H1 (cell line): ENCODE results near the gene RNASE4. TPM values are rescaled to one million over a fixed set of nuclear protein-coding genes. Genes with fewer than 3 reads are reported as not detected.

Source experiments
- CTCF ChIA-PET: fragments of 300-600 bp; sonication (Branson Sonifier 250); formaldehyde crosslinking; loops from one replicate; lab custom pipeline; 2021; ENCODE audit not compliant: partially characterized antibody; lab: Charles Lee
- POLR2A ChIA-PET: fragments of 300-600 bp; sonication (Branson Sonifier 250); formaldehyde crosslinking; loops from one replicate; lab custom pipeline; 2021; ENCODE audit warnings: inconsistent platforms; ENCODE audit not compliant: partially characterized antibody; lab: Charles Lee
- DNase-seq, 2 experiments: peaks; one replicate each; pipeline versions ENCODE4 v3.0.0 to v3.0.0-alpha.2; 2010 to 2022; ENCODE audit warnings: low spot score in 2 of 2, low read depth in 1 of 2, mixed read lengths in 1 of 2
- FAIRE-seq: peaks from 2 replicates; lab custom pipeline; 2011; peaks lifted over from hg19 to GRCh38; lab: Jason Lieb, UNC
- H2AFZ ChIP-seq: 2 replicates; pipeline ENCODE4 v1.8.1; 2012; ENCODE audit warnings: low read length, inconsistent platforms
- H2AK5ac ChIP-seq: 2 replicates; pipeline ENCODE4 v1.6.1; 2013; ENCODE audit warnings: low read depth, low read length
- H2BK120ac ChIP-seq: replicated peaks from 2 replicates; pipeline ENCODE3; 2013; ENCODE audit warnings: low read depth, low read length, inconsistent platforms
- H2BK12ac ChIP-seq: 2 replicates; pipeline ENCODE4 v1.6.1; 2013; ENCODE audit warnings: low read depth, low read length
- H2BK15ac ChIP-seq: 2 replicates; pipeline ENCODE4 v1.6.1; 2013; ENCODE audit warnings: low read length
- H2BK20ac ChIP-seq: 2 replicates; pipeline ENCODE4 v1.6.1; 2013; ENCODE audit warnings: low read length
- H2BK5ac ChIP-seq: 2 replicates; pipeline ENCODE4 v1.6.1; 2013; ENCODE audit warnings: low read depth, low read length
- H3K14ac ChIP-seq: 2 replicates; pipeline ENCODE4 v1.6.1; 2013; ENCODE audit warnings: inconsistent platforms; ENCODE audit not compliant: insufficient read length
- H3K18ac ChIP-seq: 2 replicates; pipeline ENCODE4 v1.6.1; 2013; ENCODE audit warnings: low read length; ENCODE audit errors: extremely low read depth
- H3K23ac ChIP-seq: 2 replicates; pipeline ENCODE4 v1.6.1; 2013; ENCODE audit warnings: inconsistent platforms; ENCODE audit not compliant: insufficient read length
- H3K23me2 ChIP-seq: 2 replicates; pipeline ENCODE4 v1.6.1; 2013; ENCODE audit warnings: low read depth, low read length
- H3K27ac ChIP-seq: 2 replicates; pipeline ENCODE4 v1.6.1; 2011; ENCODE audit warnings: low read depth, low read length, inconsistent platforms
- H3K27me3 ChIP-seq, 4 experiments: replicated peaks in 1 of 4; 1 replicate in 1 of 4; 2 replicates in 3 of 4; pipeline versions ENCODE4 v1.6.1 to v1.8.1; 2011 to 2013; ENCODE audit warnings: low read length in 3 of 4, mild to moderate bottlenecking in 3 of 4, inconsistent platforms in 2 of 4, mixed read lengths in 2 of 4, moderate library complexity in 1 of 4; ENCODE audit not compliant: control insufficient read depth in 3 of 4, insufficient read depth in 3 of 4; ENCODE audit errors: extremely low read depth in 1 of 4
- H3K36me3 ChIP-seq, 4 experiments: 2 replicates each; pipeline versions ENCODE4 v1.6.1 to v1.8.1; 2011 to 2013; ENCODE audit warnings: mild to moderate bottlenecking in 4 of 4, low read length in 3 of 4, moderate library complexity in 2 of 4, control low read depth in 1 of 4, inconsistent platforms in 1 of 4; ENCODE audit not compliant: insufficient read depth in 4 of 4, control insufficient read depth in 2 of 4
- H3K4ac ChIP-seq: replicated peaks from 2 replicates; pipeline ENCODE3; 2013; ENCODE audit warnings: low read length, low read depth, mixed read lengths, inconsistent platforms; ENCODE audit not compliant: insufficient read length
- H3K4me1 ChIP-seq, 4 experiments: replicated peaks in 1 of 4; 1 replicate in 1 of 4; 2 replicates in 3 of 4; pipeline versions ENCODE4 v1.6.1 to v1.8.1; 2011 to 2013; ENCODE audit warnings: low read length in 3 of 4, inconsistent platforms in 2 of 4, mixed read lengths in 1 of 4; ENCODE audit not compliant: insufficient read depth in 4 of 4, control insufficient read depth in 3 of 4
- H3K4me2 ChIP-seq, 2 experiments: 2 replicates each; pipeline versions ENCODE4 v1.6.1 to v1.8.1; 2011 to 2013; ENCODE audit warnings: low read depth in 2 of 2, low read length in 2 of 2, control low read depth in 1 of 2, inconsistent platforms in 1 of 2, mild to moderate bottlenecking in 1 of 2; ENCODE audit not compliant: insufficient read depth in 1 of 2
- H3K4me3 ChIP-seq, 4 experiments: fragments of 200-600, 300-600 bp in 1 of 4; sonication (generic), shearing (Covaris generic), sonication (Bioruptor Twin) in 1 of 4; 2 replicates each; pipeline versions ENCODE4 v1.5.1 to v1.8.1; 2011 to 2016; ENCODE audit warnings: low read length in 4 of 4, low read depth in 3 of 4, control low read depth in 2 of 4, inconsistent platforms in 2 of 4, mild to moderate bottlenecking in 2 of 4, mixed read lengths in 1 of 4, moderate library complexity in 1 of 4; ENCODE audit not compliant: insufficient read depth in 2 of 4; ENCODE audit errors: extremely low read depth in 1 of 4
- H3K56ac ChIP-seq: replicated peaks from 2 replicates; pipeline ENCODE3; 2013; ENCODE audit warnings: low read depth, mild to moderate bottlenecking, mixed read lengths, low read length, inconsistent platforms; ENCODE audit not compliant: insufficient read length
- H3K79me1 ChIP-seq: 2 replicates; pipeline ENCODE4 v1.6.1; 2013; ENCODE audit warnings: low read depth, low read length, control low read depth
- H3K79me2 ChIP-seq, 2 experiments: 2 replicates each; pipeline versions ENCODE4 v1.6.1 to v1.8.1; 2012 to 2013; ENCODE audit warnings: low read length in 2 of 2, mild to moderate bottlenecking in 2 of 2, inconsistent platforms in 1 of 2; ENCODE audit not compliant: insufficient read depth in 2 of 2, control insufficient read depth in 1 of 2
- H3K9ac ChIP-seq, 4 experiments: replicated peaks in 1 of 4; 1 replicate in 1 of 4; 2 replicates in 3 of 4; pipeline versions ENCODE4 v1.6.1 to v1.8.1; 2011 to 2013; ENCODE audit warnings: low read depth in 3 of 4, low read length in 3 of 4, control low read depth in 2 of 4, mild to moderate bottlenecking in 2 of 4, moderate library complexity in 2 of 4, inconsistent platforms in 1 of 4; ENCODE audit errors: extremely low read depth in 1 of 4
- H3K9me3 ChIP-seq, 2 experiments: 2 replicates each; pipeline versions ENCODE4 v1.6.1 to v1.8.1; 2012 to 2013; ENCODE audit warnings: mild to moderate bottlenecking in 2 of 2, moderate library complexity in 2 of 2, control low read depth in 1 of 2, inconsistent platforms in 1 of 2, low read depth in 1 of 2, low read length in 1 of 2, mixed read lengths in 1 of 2; ENCODE audit not compliant: insufficient read depth in 2 of 2
- H4K20me1 ChIP-seq, 2 experiments: replicated peaks in 1 of 2; 2 replicates each; pipeline versions ENCODE3 to v1.8.1; 2011 to 2013; ENCODE audit warnings: inconsistent platforms in 2 of 2, low read length in 2 of 2, mild to moderate bottlenecking in 1 of 2; ENCODE audit not compliant: insufficient read depth in 2 of 2, control insufficient read depth in 1 of 2
- H4K5ac ChIP-seq: 2 replicates; pipeline ENCODE4 v1.6.1; 2013; ENCODE audit warnings: low read length, low read depth, mixed read lengths, inconsistent platforms; ENCODE audit not compliant: insufficient read length
- H4K8ac ChIP-seq: 2 replicates; pipeline ENCODE4 v1.8.0; 2013; ENCODE audit warnings: mild to moderate bottlenecking, moderate library complexity, low read length, inconsistent platforms; ENCODE audit not compliant: insufficient read depth; ENCODE audit errors: extremely low read depth
- H4K91ac ChIP-seq: replicated peaks from 2 replicates; pipeline ENCODE3; 2013; ENCODE audit warnings: low read length, mixed read lengths, inconsistent platforms; ENCODE audit not compliant: insufficient read length
- BCL11A ChIP-seq, 2 experiments: IDR thresholded peaks; one replicate each; pipeline ENCODE4 v1.6.1; 2011; ENCODE audit warnings: low read depth in 2 of 2, low read length in 2 of 2, mild to moderate bottlenecking in 2 of 2
- CHD2 ChIP-seq: IDR thresholded peaks from 2 replicates; pipeline ENCODE4 v1.6.1; 2012; ENCODE audit warnings: low read length, improper control_type of control experiment
- EGR1 ChIP-seq: IDR thresholded peaks from 2 replicates; pipeline ENCODE4 v1.6.1; 2011; ENCODE audit warnings: low read depth, low read length, borderline replicate concordance
- JUND ChIP-seq: IDR thresholded peaks from 2 replicates; pipeline ENCODE4 v1.6.1; 2011; ENCODE audit warnings: mild to moderate bottlenecking, improper control_type of control experiment, low read length
- RXRA ChIP-seq: IDR thresholded peaks from 2 replicates; pipeline ENCODE4 v1.6.1; 2011; ENCODE audit warnings: low read depth, mild to moderate bottlenecking, low read length, moderate library complexity; ENCODE audit not compliant: insufficient read depth
- SIN3A ChIP-seq, 2 experiments: IDR thresholded peaks in 1 of 2; conservative IDR thresholded peaks in 1 of 2; 2 replicates each; pipeline ENCODE4 v1.6.1; 2011 to 2012; ENCODE audit warnings: low read length in 2 of 2, improper control_type of control experiment in 1 of 2, low read depth in 1 of 2, mild to moderate bottlenecking in 1 of 2
- SP1 ChIP-seq: IDR thresholded peaks from 2 replicates; pipeline ENCODE4 v1.6.1; 2011; ENCODE audit warnings: low read depth, low read length
- SUZ12 ChIP-seq: fragments of 200-600 bp; sonication (generic); IDR thresholded peaks from 2 replicates; pipeline ENCODE4 v1.6.1; 2012; ENCODE audit warnings: mild to moderate bottlenecking, inconsistent platforms, low read length, moderate library complexity, mixed read lengths
- TAF7 ChIP-seq: optimal IDR thresholded peaks from 2 replicates; pipeline ENCODE3; 2011; ENCODE audit warnings: low read depth, mild to moderate bottlenecking, inconsistent platforms, low read length, moderate library complexity, borderline replicate concordance
- WGBS, 2 experiments: shearing (Covaris generic) in 1 of 2; methylation state at CpG; one replicate each; pipeline versions ENCODE4 v1.1.6 to v1.1.7; 2013 to 2015; ENCODE audit warnings: low lambda C conversion rate in 2 of 2, mixed read lengths in 2 of 2, inconsistent platforms in 1 of 2, low coverage in 1 of 2, missing lambda C conversion rate in 1 of 2; ENCODE audit not compliant: insufficient replicate concordance in 2 of 2, insufficient coverage in 1 of 2, insufficient read length in 1 of 2; ENCODE audit errors: extremely low coverage in 1 of 2, missing lambda C conversion rate in 1 of 2; 5-methylcytosine and 5-hydroxymethylcytosine counted together
- polyA plus RNA-seq, 7 experiments: library from polyadenylated mRNA; depleted of rRNA in 3 of 7; stranded (reverse) in 5 of 7; unstranded in 2 of 7; fragments of >200 nt in 5 of 7; fragments of 200-250 nt in 2 of 7; gene quantifications; 1 replicate in 5 of 7; 2 replicates in 1 of 7; 4 replicates in 1 of 7; pipeline versions ENCODE4 v1.2.1 to v1.2.3, GENCODE V29; 2011 to 2013; ENCODE audit warnings: missing spikeins in 2 of 7, mixed read lengths in 2 of 7
- total RNA-seq: library from RNA; stranded (reverse); fragmentation: NEBNext Ultra II Directional; extraction: Animal tissue kit (Norgen Biotek cat#: 25700); gene quantifications from 2 replicates; pipeline ENCODE4 v1.2.1, GENCODE V29; 2021
- TF ChIP-seq, protein P1 (sequence below), 3 experiments: IDR thresholded peaks; 1 replicate in 2 of 3; 2 replicates in 1 of 3; pipeline versions ENCODE4 v1.5.1 to v1.6.1; 2011; ENCODE audit warnings: low read length in 3 of 3, mild to moderate bottlenecking in 3 of 3, inconsistent platforms in 2 of 3, low read depth in 1 of 3, moderate library complexity in 1 of 3; ENCODE audit not compliant: insufficient read depth in 1 of 3; ENCODE audit errors: control extremely low read depth in 1 of 3

RNASE4 gene
- total and polyA plus RNA-seq, 2 of the 8 experiments (the other 6 are each of a cell fraction or from before 2014, with no cell fraction given) = 0.61 to 3.5 TPM

DNA sequence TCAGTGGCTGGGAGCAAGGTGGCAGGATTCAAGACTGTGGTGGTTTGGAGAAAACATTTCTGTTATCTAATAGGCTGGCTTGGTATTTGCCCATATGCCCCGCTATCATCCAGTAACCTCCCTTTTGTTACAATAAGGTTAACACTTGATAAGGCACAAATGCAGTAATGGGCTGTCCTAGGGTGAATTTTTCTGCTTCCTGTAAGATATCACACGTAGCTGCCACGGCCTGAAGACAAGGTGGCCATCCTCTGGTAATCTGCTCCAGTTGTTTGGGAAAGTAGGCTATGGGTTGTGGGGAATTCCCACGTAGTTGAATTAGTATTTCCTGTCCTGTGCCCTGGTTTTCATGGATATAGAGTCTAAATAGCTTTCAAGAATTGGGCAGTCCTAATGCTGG lies 27.3 kb downstream of the RNASE4 start:
- FAIRE-seq = no peak
- Histone ChIP-seq H3K27me3 (peaks cover 0 to 1% (median 0%) of the 10 kb centered on the region in 4 experiments; a peak in 1 of 7 replicates), H3K14ac (no peak overlapping the region), H3K9me3 (peaks cover 5 to 11% of the 10 kb centered on the region in 2 experiments; a peak in 1 of 4 replicates), H2BK120ac (no peak overlapping the region), H2AFZ (no peak overlapping the region), H2BK20ac (no peak overlapping the region), H2AK5ac (no peak overlapping the region), H3K9ac (no peak overlapping the region), H3K56ac (no peak overlapping the region), H3K4me3 (no peak overlapping the region), H3K4me1 (peaks cover 0 to 3% (median 0%) of the 10 kb centered on the region in 4 experiments; a peak in 1 of 7 replicates), H3K79me1 (no peaks in the 10 kb centered on the region), H2BK15ac (no peak overlapping the region), H3K79me2 (no peaks in the 10 kb centered on the region), H3K23me2 (no peaks in the 10 kb centered on the region), H4K20me1 (no peaks in the 10 kb centered on the region), H3K4ac (no peak overlapping the region), H4K8ac (no peak overlapping the region), H4K91ac (no peak overlapping the region), H3K27ac (no peak overlapping the region), H2BK12ac (no peak overlapping the region), H2BK5ac (no peak overlapping the region), H3K4me2 (no peak overlapping the region), H3K18ac (no peak overlapping the region), H3K36me3 (no peaks in the 10 kb centered on the region), H3K23ac (no peak overlapping the region), H4K5ac (no peak overlapping the region)
- ChIA-PET CTCF (interaction anchor here (1.0 to 1.7 kb wide), 3 partner anchors 15 to 156 kb away, joined by 4 to 5 read pairs (median 4); no protein-coding TSS in a partner anchor), POLR2A (no interaction called here)
- DNase-seq = no peak
- 78% methylated on average over 4 of the region's 4 CpGs; no CpG with 5 or more reads in 1 of the 2 experiments for WGBS, 2 experiments
- TF ChIP-seq SP1 (no peak), BCL11A (IDR thresholded peaks at IDR 0.05; ENCODE audit: low read depth in 2 of 2, low read length in 2 of 2) (no peak), EGR1 (no peak), SUZ12 (no peak), JUND (no peak), TAF7 (no peak), CHD2 (no peak), SIN3A (conservative IDR thresholded peaks at IDR 0.05 in 1 of 2, IDR thresholded peaks at IDR 0.05 in 1 of 2; ENCODE audit: low read depth in 1 of 2, low read length in 2 of 2) (no peak), RXRA (no peak)
- TF ChIP-seq, protein P1, sequence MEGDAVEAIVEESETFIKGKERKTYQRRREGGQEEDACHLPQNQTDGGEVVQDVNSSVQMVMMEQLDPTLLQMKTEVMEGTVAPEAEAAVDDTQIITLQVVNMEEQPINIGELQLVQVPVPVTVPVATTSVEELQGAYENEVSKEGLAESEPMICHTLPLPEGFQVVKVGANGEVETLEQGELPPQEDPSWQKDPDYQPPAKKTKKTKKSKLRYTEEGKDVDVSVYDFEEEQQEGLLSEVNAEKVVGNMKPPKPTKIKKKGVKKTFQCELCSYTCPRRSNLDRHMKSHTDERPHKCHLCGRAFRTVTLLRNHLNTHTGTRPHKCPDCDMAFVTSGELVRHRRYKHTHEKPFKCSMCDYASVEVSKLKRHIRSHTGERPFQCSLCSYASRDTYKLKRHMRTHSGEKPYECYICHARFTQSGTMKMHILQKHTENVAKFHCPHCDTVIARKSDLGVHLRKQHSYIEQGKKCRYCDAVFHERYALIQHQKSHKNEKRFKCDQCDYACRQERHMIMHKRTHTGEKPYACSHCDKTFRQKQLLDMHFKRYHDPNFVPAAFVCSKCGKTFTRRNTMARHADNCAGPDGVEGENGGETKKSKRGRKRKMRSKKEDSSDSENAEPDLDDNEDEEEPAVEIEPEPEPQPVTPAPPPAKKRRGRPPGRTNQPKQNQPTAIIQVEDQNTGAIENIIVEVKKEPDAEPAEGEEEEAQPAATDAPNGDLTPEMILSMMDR (IDR thresholded peaks at IDR 0.05; ENCODE audit: control extremely low read depth in 1 of 3, insufficient read depth in 1 of 3, low read depth in 1 of 3, low read length in 3 of 3) = no peak
